ENCODE results near the gene SAMMSON.

SAMMSON gene

DNA sequence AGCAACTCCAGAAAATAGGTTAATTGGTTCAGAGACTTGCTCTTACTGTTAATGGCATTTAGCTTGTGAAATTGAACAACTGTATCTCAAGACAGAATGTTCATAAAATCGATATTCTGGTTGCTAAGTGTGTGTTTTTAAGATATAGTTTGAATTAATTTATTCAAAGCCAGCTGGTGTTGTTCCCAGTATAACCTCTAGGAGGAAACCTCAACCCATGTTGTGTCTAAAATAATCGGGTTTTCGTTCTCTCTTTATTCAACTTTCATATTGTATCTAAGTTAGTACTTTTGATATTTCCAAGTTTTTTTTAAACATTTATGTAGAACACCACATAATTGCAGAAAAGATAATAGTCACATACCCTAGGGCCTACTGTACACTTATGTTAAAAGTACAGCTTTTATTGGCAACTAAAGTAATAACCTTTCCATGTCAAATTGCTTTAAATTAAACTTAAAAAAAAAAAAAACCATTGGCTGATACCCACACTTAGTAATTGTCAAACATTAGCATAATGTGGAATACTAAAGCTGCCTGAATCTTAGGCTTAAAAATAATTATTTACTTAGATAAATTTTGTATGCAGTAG, 90.9 kb downstream of the SAMMSON start:
- no peak for DNase-seq (ENCODE audit: low read depth)

DNA sequence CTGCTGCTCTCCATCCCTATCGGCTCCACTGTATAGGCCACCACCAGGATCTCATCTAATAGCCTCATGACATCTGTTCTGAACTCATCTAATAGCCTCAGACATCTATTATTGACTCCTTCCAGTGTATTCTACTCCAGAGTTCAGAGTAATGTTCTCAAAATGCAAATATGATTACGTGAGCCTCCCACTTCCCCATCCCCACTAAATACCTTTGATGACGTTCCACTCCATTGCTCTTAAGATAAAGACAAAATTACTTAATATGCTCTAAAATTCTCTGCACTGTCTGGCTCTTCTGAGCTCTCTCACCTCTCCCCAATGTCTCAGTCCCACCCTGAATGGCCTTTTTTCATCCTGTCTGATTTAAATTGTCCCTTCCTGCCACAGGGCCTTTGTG, 94.7 kb downstream of the SAMMSON start:
- DNase-seq (ENCODE audit: low read depth) = no peak

DNA sequence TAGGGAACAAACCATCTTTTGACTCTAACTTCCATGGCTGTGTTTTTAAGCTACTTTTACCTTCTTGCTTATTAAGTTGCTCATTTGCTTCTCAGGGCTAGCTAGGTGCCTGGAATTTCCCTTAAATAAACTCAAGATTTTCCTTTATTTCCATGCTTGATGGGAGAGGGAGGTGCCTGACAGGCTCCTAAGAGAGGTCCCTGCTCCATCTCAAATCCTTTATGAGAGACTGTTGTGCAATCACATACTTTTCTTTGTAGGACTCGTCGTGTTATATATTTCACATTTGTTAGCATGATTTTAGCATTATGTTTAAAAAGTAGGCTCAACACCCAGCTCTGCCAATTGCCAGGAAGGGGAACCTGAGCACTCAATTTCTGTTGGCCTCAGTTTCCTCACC, 95.7 kb downstream of the SAMMSON start:
- DNase-seq (ENCODE audit: low read depth) = no peak

DNA sequence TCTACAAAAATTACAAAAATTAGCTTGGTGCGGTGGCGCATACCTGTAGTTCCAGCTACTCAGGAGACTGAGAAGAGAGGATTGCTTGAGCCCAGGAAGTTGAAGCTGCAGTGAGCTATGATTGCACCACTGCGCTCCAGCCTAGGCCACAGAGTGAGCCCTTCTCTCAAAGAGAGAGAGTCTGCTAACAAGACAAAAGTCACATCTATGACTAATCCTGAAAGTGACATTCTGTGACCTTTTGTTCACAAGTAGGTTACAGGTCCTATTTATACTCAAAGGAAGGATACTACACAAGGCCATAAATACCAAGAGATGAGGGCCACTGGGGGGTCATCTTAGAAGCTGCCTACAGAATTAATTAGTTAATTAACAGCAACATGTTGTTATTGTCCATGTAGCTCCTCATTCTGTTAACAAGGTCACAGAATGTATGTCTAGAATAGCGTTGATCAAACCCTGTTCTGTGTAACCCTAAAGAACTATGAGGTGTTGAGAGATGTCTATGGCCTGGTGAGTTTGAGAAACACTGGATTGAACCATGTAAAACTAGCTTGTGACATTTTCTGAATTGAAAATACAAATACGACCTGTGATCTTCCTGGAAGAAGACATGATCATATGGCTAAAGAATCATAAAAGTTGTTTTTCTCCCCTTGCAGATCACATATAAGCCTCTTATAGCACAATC, 97.0 kb downstream of the SAMMSON start:
- DNase-seq (ENCODE audit: low read depth) = no peak

DNA sequence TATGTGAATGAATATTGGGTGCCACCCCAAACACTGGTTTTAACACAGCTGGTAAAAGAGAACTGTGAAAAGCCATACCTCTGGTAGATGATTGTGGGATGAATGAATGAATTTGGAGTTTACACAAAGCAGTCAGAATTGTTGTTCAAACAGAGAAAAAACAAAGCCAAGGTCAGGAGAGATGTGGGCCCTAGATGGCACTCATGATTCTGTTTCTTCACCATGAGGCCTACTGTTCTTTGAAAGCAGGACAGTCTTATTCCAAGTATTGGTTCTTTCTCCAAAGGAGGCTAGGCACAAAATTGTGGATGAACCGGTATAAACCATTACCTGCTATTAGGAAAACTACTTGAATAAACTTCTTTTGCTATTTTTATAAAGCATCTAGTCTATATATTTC, 97.6 kb downstream of the SAMMSON start:
- no peak for DNase-seq (ENCODE audit: low read depth)

DNA sequence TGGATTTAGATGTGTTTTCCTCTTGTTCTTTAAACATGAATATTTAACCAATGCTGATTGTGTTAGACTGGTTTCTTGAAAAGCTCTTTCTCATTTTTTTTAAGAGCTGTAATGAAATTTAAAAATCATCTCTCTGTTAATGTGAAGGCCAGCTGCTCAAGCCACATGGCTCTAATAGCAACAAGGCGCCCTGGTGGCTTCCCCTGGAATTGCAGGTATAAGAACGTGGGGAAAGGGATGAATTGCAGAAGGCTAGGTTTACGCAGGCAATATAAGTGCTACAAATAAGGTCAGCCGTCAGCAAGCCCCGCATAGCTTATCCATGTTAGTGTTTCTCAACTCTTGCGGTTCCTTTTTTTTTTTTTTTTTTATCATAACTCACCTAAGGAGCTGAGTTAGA, 108.5 kb downstream of the SAMMSON start:
- DNase-seq (ENCODE audit: low read depth) = no peak

DNA sequence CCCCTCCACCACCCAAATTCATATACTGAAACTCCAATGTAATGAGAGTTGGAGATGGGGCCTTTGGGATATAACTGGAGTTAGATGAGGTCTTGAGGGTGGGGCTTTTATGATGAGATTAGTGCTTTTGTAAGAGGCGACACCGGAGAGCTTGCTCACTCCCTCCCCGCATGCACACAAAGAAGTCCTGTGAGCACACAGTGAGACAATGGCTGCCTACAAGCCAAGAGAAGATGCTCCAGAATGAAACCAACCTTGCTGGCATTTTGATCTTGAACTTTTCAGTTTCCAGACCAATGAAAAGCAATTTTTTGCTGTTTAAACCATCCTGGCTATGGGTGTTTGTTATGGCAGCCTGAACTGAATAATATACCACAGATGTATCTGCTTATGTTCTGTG, 109.0 kb downstream of the SAMMSON start:
- DNase-seq (ENCODE audit: low read depth) = no peak

DNA sequence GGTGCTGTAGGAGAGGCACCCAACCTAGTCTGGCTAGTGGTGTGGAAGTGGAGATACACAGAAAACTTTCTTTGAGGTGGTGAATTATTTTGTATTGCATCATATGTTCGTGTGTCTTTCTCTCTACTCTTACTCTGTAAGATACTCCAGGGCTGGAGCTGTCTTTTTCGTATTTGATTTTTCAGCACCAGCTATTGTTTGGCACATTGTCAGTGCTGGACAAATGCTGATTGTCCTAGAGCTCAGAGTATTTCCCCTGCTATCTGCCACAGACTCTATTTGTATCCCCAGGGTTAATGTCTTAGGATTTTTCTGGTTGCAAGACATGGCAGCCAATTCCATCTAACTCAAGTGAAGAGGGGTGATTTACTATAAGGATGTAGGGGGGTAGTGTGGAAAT, 110.5 kb downstream of the SAMMSON start:
- DNase-seq (ENCODE audit: low read depth) = no peak

DNA sequence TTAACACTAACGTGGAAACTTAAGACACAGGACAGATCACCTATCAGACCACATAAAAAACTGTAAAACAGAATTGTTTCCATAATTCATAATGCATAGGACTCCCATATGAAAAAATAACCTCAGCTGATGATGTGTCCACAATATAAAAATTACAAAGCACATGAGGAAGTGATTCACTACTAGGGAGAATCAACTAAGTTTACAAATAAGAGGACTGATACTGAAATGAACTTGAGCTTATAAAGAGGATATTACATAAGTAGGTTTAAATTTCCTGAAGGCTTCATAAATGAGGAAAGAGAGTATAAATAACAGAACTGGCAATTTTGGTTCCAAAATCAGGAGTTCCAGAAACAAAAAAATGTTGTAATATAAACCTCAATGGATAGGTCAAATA, 111.9 kb downstream of the SAMMSON start:
- no peak for DNase-seq (ENCODE audit: low read depth)

DNA sequence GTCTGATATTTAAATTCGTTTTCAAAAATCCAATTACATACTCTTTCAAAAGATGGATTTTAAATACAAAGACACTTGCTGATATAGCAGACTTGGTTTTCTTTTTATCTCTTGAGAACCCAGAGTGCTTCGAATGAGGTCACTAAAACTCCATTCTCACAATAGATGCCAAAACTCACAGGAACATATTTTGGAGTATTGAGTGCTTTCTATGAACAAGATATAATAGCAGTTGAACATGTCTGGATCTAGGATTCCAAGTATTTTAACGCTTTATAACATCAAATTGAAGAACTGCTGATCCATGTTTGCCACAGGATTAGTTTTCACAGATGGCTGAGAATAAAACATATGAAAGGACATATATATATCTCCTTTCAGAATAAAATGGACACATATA, 113.2 kb downstream of the SAMMSON start:
- no peak for DNase-seq (ENCODE audit: low read depth)

DNA sequence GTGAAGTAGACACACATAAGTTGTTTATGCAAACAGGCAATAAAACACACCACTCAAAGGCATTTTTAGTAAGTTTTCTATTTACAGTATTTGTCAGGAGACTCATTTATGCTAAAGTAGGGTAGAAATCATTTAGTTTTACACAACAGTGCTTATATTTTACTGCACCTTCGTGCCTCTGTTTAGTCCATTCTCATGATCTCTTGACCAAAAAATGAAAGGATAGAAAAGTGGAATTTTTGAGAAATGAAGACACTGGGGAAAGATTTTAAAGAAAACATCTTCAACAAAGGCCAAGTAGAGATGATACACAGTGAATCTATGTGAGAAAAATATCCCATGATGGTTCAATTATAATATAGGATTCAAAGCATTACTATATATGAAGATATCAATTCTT, 114.9 kb downstream of the SAMMSON start:
- DNase-seq (ENCODE audit: low read depth) = no peak

DNA sequence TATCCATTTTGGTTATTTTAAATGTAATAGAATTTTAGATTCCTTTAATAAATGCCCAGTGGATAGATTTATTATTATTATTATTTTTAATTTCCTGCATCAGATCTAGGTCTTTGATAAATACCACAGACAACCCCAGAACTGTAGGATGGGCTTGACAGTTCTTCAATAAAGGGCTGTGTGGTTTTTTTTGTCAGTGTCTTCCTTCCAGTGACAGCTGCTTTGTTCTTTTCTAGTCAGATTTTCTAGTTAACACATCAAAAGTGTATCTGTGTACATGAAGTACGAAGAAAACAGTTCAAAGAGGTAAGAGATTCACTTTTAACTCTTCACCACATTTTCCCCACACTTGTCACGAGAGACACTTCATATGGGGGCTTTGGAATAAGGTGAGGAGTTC, 120.3 kb downstream of the SAMMSON start:
- no peak for DNase-seq (ENCODE audit: low read depth)
